CD4-positive, alpha-beta T cell treated with Interleukin-17A for 1 hour (primary cell): Measurements from ENCODE around the gene ABCD3.
"Not testable (repeated sequence)": the region's sequence is repeated elsewhere in the genome, so short reads cannot be mapped to it uniquely, and the experiment has no call there.

ENCODE experiments used
- DNase-seq: peaks from one replicate; pipeline ENCODE4 v3.0.0-alpha.2; 2020

ABCD3 gene

GRCh38 chr1:94416901-94417727 lies 1.1 kb upstream of the ABCD3 start:
- no peak for DNase-seq

GRCh38 chr1:94417728-94417977 lies 536 bp upstream of the ABCD3 start:
- DNase-seq = no peak

- DNase-seq = no peak
These were observed 771 bp downstream of the ABCD3 start for GRCh38 chr1:94418664-94419655.

GRCh38 chr1:94422115-94422820 lies 4.1 kb downstream of the ABCD3 start:
- DNase-seq = no peak

GRCh38 chr1:94425821-94426484 lies 7.8 kb downstream of the ABCD3 start:
- no peak for DNase-seq

GRCh38 chr1:94426485-94426870 lies 8.3 kb downstream of the ABCD3 start:
- not testable (repeated sequence) for DNase-seq

- DNase-seq = no peak
These were observed 10.3 kb downstream of the ABCD3 start for GRCh38 chr1:94428441-94428840.

- not testable (repeated sequence) for DNase-seq
These were observed 10.8 kb downstream of the ABCD3 start for GRCh38 chr1:94428927-94429528.

GRCh38 chr1:94430066-94430465 lies 11.9 kb downstream of the ABCD3 start:
- DNase-seq = not testable (repeated sequence)

- DNase-seq = no peak
These were observed 15.7 kb downstream of the ABCD3 start for GRCh38 chr1:94433866-94434265.

GRCh38 chr1:94434365-94435045 lies 16.3 kb downstream of the ABCD3 start:
- no peak for DNase-seq

GRCh38 chr1:94438692-94439276 lies 20.6 kb downstream of the ABCD3 start:
- DNase-seq = no peak

GRCh38 chr1:94440088-94440487 lies 21.9 kb downstream of the ABCD3 start:
- DNase-seq = no peak

GRCh38 chr1:94443067-94443466 lies 24.9 kb downstream of the ABCD3 start:
- not testable (repeated sequence) for DNase-seq

GRCh38 chr1:94444819-94445218 lies 26.6 kb downstream of the ABCD3 start:
- DNase-seq = not testable (repeated sequence)

- not testable (repeated sequence) for DNase-seq
These were observed 27.5 kb downstream of the ABCD3 start for GRCh38 chr1:94445733-94446132.

GRCh38 chr1:94446177-94446576 lies 28.0 kb downstream of the ABCD3 start:
- DNase-seq = not testable (repeated sequence)

GRCh38 chr1:94448741-94449140 lies 30.6 kb downstream of the ABCD3 start:
- not testable (repeated sequence) for DNase-seq

- DNase-seq = no peak
These were observed 38.5 kb downstream of the ABCD3 start for GRCh38 chr1:94456736-94457135.

GRCh38 chr1:94462606-94463005 lies 44.4 kb downstream of the ABCD3 start:
- DNase-seq = no peak

- DNase-seq = no peak
These were observed 45.0 kb downstream of the ABCD3 start for GRCh38 chr1:94463056-94463764.
